Measurements from ENCODE around the gene CHD6.

GRCh38 chr20:41598719-41599118, 19.5 kb downstream of the CHD6 start:
- TF ChIP-seq, protein P1, sequence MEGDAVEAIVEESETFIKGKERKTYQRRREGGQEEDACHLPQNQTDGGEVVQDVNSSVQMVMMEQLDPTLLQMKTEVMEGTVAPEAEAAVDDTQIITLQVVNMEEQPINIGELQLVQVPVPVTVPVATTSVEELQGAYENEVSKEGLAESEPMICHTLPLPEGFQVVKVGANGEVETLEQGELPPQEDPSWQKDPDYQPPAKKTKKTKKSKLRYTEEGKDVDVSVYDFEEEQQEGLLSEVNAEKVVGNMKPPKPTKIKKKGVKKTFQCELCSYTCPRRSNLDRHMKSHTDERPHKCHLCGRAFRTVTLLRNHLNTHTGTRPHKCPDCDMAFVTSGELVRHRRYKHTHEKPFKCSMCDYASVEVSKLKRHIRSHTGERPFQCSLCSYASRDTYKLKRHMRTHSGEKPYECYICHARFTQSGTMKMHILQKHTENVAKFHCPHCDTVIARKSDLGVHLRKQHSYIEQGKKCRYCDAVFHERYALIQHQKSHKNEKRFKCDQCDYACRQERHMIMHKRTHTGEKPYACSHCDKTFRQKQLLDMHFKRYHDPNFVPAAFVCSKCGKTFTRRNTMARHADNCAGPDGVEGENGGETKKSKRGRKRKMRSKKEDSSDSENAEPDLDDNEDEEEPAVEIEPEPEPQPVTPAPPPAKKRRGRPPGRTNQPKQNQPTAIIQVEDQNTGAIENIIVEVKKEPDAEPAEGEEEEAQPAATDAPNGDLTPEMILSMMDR (conservative IDR thresholded peaks at IDR 0.05 in 1 of 2, IDR thresholded peaks at IDR 0.05 in 1 of 2; ENCODE audit: extremely low read depth in 1 of 2, insufficient read depth in 1 of 2, low read depth in 1 of 2, low read length in 2 of 2): no peak
- no peak for TF ChIP-seq EZH2 (IDR thresholded peaks at IDR 0.05; ENCODE audit: borderline replicate concordance, low read length)

Data from mammary epithelial cell (primary cell).